GM23338 (cell line): Measurements from ENCODE around the gene METTL26. TPM values are rescaled to one million over a fixed set of nuclear protein-coding genes. Genes with fewer than 3 reads are reported as not detected.

Experiments
- ATAC-seq: fragments of 200-7000 bp; cut with Tn5 transposase; 3 replicates; pipeline ENCODE4 v1.9.1; 2020
- DNase-seq: peaks from one replicate; pipeline ENCODE4 v3.0.0-alpha.2; 2015; ENCODE audit warnings: low spot score
- H2AFZ ChIP-seq: fragments of 200-600 bp; sonication (generic); 2 replicates; pipeline ENCODE4 v1.8.0; 2016; ENCODE audit warnings: antibody characterized with exemption, mild to moderate bottlenecking, moderate library complexity
- H3F3A ChIP-seq: fragments of 200-600 bp; sonication (generic); replicated peaks from 2 replicates; pipeline ENCODE4 v1.8.0; 2017; ENCODE audit warnings: antibody characterized with exemption, mixed run types, low read depth
- H3K27ac ChIP-seq: fragments of 200-600 bp; sonication (generic); 2 replicates; pipeline ENCODE4 v1.6.1; 2016; ENCODE audit warnings: low read depth
- H3K27me3 ChIP-seq: fragments of 200-600 bp; sonication (generic); 2 replicates; pipeline ENCODE4 v1.8.0; 2016; ENCODE audit warnings: mild to moderate bottlenecking, mixed run types, moderate library complexity; ENCODE audit not compliant: insufficient read depth
- H3K36me3 ChIP-seq: fragments of 200-600 bp; sonication (generic); 2 replicates; pipeline ENCODE4 v1.8.0; 2016; ENCODE audit warnings: mild to moderate bottlenecking; ENCODE audit not compliant: insufficient read depth
- H3K4me1 ChIP-seq: fragments of 200-600 bp; sonication (generic); 2 replicates; pipeline ENCODE4 v1.8.0; 2016; ENCODE audit warnings: mild to moderate bottlenecking, moderate library complexity; ENCODE audit not compliant: insufficient read depth
- H3K4me2 ChIP-seq: fragments of 200-600 bp; sonication (generic); 2 replicates; pipeline ENCODE4 v1.7.1; 2017; ENCODE audit warnings: mixed run types
- H3K4me3 ChIP-seq: fragments of 200-600 bp; sonication (generic); 2 replicates; pipeline ENCODE4 v1.6.1; 2016; ENCODE audit warnings: mixed run types
- H3K79me2 ChIP-seq: fragments of 200-600 bp; sonication (generic); replicated peaks from 2 replicates; pipeline ENCODE4 v1.8.0; 2017; ENCODE audit warnings: mild to moderate bottlenecking; ENCODE audit not compliant: insufficient read depth
- H3K9me2 ChIP-seq: fragments of 200-600 bp; sonication (generic); 2 replicates; pipeline ENCODE4 v1.8.0; 2017; ENCODE audit not compliant: insufficient read depth
- H4K20me1 ChIP-seq: fragments of 200-600 bp; sonication (generic); replicated peaks from 2 replicates; pipeline ENCODE4 v1.8.0; 2017; ENCODE audit warnings: mild to moderate bottlenecking; ENCODE audit not compliant: insufficient read depth
- H3K27ac Mint-ChIP-seq: 2 replicates; pipeline ENCODE4 v1.8.0; 2020; ENCODE audit warnings: inconsistent platforms, mild to moderate bottlenecking, moderate library complexity, mixed read lengths
- H3K27me3 Mint-ChIP-seq: 3 replicates; pipeline ENCODE4 v1.8.0; 2022; ENCODE audit warnings: low read depth, mild to moderate bottlenecking, moderate library complexity, mixed read lengths, inconsistent platforms; ENCODE audit not compliant: insufficient read depth, poor library complexity
- H3K36me3 Mint-ChIP-seq: 3 replicates; pipeline ENCODE4 v1.8.0; 2021; ENCODE audit warnings: low read depth, mild to moderate bottlenecking, inconsistent platforms, moderate library complexity, mixed read lengths
- H3K4me1 Mint-ChIP-seq: 3 replicates; pipeline ENCODE4 v1.8.0; 2020; ENCODE audit warnings: mild to moderate bottlenecking, inconsistent platforms, mixed read lengths
- H3K4me3 Mint-ChIP-seq: 3 replicates; pipeline ENCODE4 v1.8.0; 2021; ENCODE audit warnings: moderate library complexity, mild to moderate bottlenecking, inconsistent platforms, mixed read lengths
- H3K9me3 Mint-ChIP-seq: 3 replicates; pipeline ENCODE4 v1.8.0; 2020; ENCODE audit warnings: moderate library complexity, mild to moderate bottlenecking, inconsistent platforms, mixed read lengths
- CTCF ChIP-seq, 2 experiments: fragments of 200-600 bp in 1 of 2; sonication (generic) in 1 of 2; conservative IDR thresholded peaks; 2 replicates each; pipeline versions ENCODE4 v1.5.1 to v1.6.1; 2016 to 2017; ENCODE audit warnings: antibody characterized with exemption in 2 of 2, low read depth in 2 of 2, mild to moderate bottlenecking in 2 of 2, moderate library complexity in 1 of 2
- EZH2 ChIP-seq: fragments of 200-600 bp; sonication (generic); IDR thresholded peaks from one replicate; pipeline ENCODE4 v1.8.0; 2017; ENCODE audit warnings: antibody characterized with exemption, mild to moderate bottlenecking, low read depth; ENCODE audit not compliant: unreplicated experiment
- EZH2phosphoT487 ChIP-seq: fragments of 200-600 bp; sonication (generic); IDR thresholded peaks from one replicate; pipeline ENCODE4 v1.8.1; 2018; ENCODE audit warnings: antibody characterized with exemption; ENCODE audit not compliant: unreplicated experiment
- JUNB ChIP-seq: IDR thresholded peaks from one replicate; pipeline ENCODE4 v1.6.1; 2016; ENCODE audit warnings: antibody characterized with exemption; ENCODE audit not compliant: unreplicated experiment
- NANOG ChIP-seq: IDR thresholded peaks from 2 replicates; pipeline ENCODE4 v1.6.1; 2016; ENCODE audit warnings: antibody characterized with exemption, borderline replicate concordance
- POLR2AphosphoS5 ChIP-seq: IDR thresholded peaks from 2 replicates; pipeline ENCODE4 v1.6.1; 2016; ENCODE audit warnings: antibody characterized with exemption, low read depth
- STAT1 ChIP-seq: IDR thresholded peaks from one replicate; pipeline ENCODE4 v1.6.1; 2016; ENCODE audit warnings: antibody characterized with exemption; ENCODE audit not compliant: unreplicated experiment
- ZNF114 ChIP-seq: fragments of 250-450 bp; sonication (Bioruptor Pico); IDR thresholded peaks from 2 replicates; pipeline ENCODE4 v1.5.0; 2020; ENCODE audit warnings: mild to moderate bottlenecking, moderate library complexity
- ZNF331 ChIP-seq: fragments of 250-450 bp; sonication (Bioruptor Pico); IDR thresholded peaks from 2 replicates; pipeline ENCODE4 v1.5.0; 2020; ENCODE audit warnings: low read depth, mild to moderate bottlenecking, moderate library complexity
- ZNF462 ChIP-seq: fragments of 250-450 bp; sonication (Bioruptor Pico); IDR thresholded peaks from 2 replicates; pipeline ENCODE4 v1.5.0; 2020; ENCODE audit warnings: mild to moderate bottlenecking, moderate library complexity
- polyA plus RNA-seq: library from polyadenylated mRNA; unstranded; fragments of >200 nt; fragmentation: Nextera tagmentation; extraction: Ambion mirVana; gene quantifications from 2 replicates; pipeline ENCODE4 v1.2.1, GENCODE V29; 2016
- total RNA-seq: library from RNA; depleted of rRNA; stranded (reverse); fragments of >200 nt; shearing (Covaris generic); gene quantifications from 2 replicates; pipeline ENCODE4 v1.2.3, GENCODE V29; 2014
- TF ChIP-seq, protein P1 (sequence below): IDR thresholded peaks from one replicate; pipeline ENCODE4 v1.6.1; 2018; ENCODE audit warnings: antibody characterized with exemption; ENCODE audit not compliant: unreplicated experiment

METTL26 gene
- total and polyA plus RNA-seq, 2 experiments from 2014 or later: 153 to 223 TPM

DNA sequence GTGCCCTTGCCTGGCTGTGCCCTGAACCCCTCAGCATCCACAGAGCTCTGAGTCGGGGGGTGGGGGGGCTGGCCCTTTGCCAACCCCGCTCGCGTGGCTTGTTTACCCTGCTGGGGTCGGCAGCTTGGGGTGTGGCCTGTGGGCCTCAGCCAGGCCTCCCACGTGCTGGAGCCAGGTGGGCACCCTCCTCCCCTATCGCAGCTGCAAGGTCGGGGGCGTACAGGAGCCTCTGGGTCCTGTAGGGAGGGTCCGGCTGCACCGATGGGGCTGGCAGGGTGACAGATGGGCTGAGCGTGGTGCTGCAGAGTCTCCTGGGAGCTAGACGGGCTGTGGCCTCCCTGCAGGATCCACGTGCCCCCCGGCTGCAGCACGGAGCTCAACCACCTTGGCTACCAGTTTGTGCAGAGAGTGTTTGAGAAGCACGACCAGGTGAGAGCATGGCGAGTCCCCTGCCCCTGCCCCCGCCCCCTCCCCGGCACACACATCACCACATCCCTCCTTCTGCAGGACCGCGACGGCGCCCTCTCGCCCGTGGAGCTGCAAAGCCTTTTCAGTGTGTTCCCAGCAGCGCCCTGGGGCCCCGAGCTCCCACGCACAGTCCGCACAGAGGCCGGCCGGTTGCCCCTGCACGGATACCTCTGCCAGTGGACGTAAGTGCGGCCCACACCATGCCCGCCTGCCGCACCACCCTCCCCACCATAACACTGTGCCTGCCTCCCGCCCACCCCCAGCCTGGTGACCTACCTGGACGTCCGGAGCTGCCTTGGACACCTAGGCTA is 35.4 kb upstream of the METTL26 start (continued):
- TF ChIP-seq ZNF114 (CRISPR knock-in tag): no peak

DNA sequence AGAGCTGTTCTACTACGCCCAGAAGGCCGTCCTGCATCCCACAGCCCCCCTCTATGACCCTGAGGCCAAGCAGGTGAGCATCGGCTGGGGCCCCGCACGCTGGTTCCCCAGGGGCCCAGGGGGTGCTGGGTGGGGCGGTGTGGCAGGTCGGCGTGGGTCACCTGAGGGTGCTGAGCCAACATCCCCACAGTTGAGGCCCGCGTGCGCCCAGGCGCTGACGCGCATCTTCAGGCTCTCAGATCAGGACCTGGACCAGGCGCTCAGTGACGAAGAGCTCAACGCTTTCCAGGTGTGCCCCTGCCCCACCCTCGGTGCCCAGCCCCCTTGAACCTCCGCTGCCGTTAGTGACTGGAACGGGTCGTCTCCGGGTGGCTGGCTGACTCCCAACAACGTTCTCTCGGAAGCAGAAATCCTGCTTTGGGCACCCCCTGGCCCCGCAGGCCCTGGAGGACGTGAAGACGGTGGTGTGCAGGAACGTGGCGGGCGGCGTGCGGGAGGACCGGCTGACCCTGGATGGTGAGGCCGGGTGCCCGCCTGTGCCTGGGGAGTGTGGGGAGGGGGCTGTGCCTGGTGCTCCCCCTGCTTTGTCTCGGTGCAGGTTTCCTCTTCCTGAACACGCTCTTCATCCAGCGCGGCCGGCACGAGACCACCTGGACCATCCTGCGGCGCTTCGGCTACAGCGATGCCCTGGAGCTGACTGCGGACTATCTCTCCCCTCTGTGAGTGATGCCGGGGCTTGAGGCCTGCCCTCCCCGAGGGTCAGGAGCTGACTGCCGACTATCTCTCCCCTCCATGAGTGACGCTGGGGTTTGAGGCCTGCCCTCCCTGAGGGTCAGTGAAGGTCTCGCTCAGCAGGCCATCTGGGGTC is 34.6 kb upstream of the METTL26 start:
- Mint-ChIP-seq H3K4me3 (peak overlapping the region; percentile 38; the same call in 1 of the 3 replicates), H3K36me3 (peaks cover 21% of the 10 kb centered on the region)
- H3K4me2 ChIP-seq: no peak overlapping the region
- TF ChIP-seq, protein P1, sequence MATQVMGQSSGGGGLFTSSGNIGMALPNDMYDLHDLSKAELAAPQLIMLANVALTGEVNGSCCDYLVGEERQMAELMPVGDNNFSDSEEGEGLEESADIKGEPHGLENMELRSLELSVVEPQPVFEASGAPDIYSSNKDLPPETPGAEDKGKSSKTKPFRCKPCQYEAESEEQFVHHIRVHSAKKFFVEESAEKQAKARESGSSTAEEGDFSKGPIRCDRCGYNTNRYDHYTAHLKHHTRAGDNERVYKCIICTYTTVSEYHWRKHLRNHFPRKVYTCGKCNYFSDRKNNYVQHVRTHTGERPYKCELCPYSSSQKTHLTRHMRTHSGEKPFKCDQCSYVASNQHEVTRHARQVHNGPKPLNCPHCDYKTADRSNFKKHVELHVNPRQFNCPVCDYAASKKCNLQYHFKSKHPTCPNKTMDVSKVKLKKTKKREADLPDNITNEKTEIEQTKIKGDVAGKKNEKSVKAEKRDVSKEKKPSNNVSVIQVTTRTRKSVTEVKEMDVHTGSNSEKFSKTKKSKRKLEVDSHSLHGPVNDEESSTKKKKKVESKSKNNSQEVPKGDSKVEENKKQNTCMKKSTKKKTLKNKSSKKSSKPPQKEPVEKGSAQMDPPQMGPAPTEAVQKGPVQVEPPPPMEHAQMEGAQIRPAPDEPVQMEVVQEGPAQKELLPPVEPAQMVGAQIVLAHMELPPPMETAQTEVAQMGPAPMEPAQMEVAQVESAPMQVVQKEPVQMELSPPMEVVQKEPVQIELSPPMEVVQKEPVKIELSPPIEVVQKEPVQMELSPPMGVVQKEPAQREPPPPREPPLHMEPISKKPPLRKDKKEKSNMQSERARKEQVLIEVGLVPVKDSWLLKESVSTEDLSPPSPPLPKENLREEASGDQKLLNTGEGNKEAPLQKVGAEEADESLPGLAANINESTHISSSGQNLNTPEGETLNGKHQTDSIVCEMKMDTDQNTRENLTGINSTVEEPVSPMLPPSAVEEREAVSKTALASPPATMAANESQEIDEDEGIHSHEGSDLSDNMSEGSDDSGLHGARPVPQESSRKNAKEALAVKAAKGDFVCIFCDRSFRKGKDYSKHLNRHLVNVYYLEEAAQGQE: no peak
- TF ChIP-seq EZH2phosphoT487 (no peak), STAT1 (no peak), CTCF (conservative IDR thresholded peaks at IDR 0.05; ENCODE audit: low read depth in 2 of 2) (no peak), ZNF462 (no peak), POLR2AphosphoS5 (no peak), EZH2 (no peak), ZNF331 (CRISPR knock-in tag) (no peak), JUNB (no peak), NANOG (no peak), ZNF114 (CRISPR knock-in tag) (no peak)

More for the DNA sequence above, 34.6 kb upstream of the METTL26 start:
- Histone ChIP-seq H2AFZ (no peak overlapping the region), H3K79me2 (peaks cover 16% of the 10 kb centered on the region), H3F3A (peaks cover 19% of the 10 kb centered on the region; the same call in 1 of the 2 replicates), H3K4me3 (no peak overlapping the region), H3K27me3 (no peaks in the 10 kb centered on the region), H3K36me3 (peaks cover 11% of the 10 kb centered on the region; the same call in 1 of the 2 replicates), H3K9me2 (no peaks in the 10 kb centered on the region), H3K4me1 (no peaks in the 10 kb centered on the region), H3K27ac (no peak overlapping the region), H4K20me1 (peaks cover 3% of the 10 kb centered on the region)
- peaks cover 6% of the 10 kb centered on the region for H3K27me3 Mint-ChIP-seq
- H3K9me3 Mint-ChIP-seq: no peaks in the 10 kb centered on the region; the same call in 2 of the 3 replicates
- no peak for DNase-seq
- no peak overlapping the region for H3K27ac Mint-ChIP-seq
- ATAC-seq: no peak
- peaks cover 6% of the 10 kb centered on the region; the same call in 1 of the 3 replicates for H3K4me1 Mint-ChIP-seq
